Sigmoid colon (tissue), 7 donors: ENCODE measurements around the gene TULP1. TPM values are rescaled to one million over a fixed set of nuclear protein-coding genes. Genes with fewer than 3 reads are reported as not detected.

ENCODE experiments used
- DNase-seq: peaks from one replicate; pipeline ENCODE4 v3.0.0-alpha.2; 2019
- H3K27ac ChIP-seq, 4 donors: fragments of 200-600 bp; sonication (generic); one replicate each; pipeline ENCODE4 v1.5.1; 2016 to 2019; ENCODE audit warnings: mild to moderate bottlenecking in 1 of 4
- H3K27me3 ChIP-seq, 3 donors: fragments of 200-600 bp; sonication (generic); one replicate each; pipeline ENCODE4 v1.5.1; 2019; ENCODE audit warnings: mild to moderate bottlenecking in 1 of 3
- H3K36me3 ChIP-seq, 4 donors: fragments of 200-600 bp; sonication (generic); one replicate each; pipeline ENCODE4 v1.5.1; 2016 to 2019
- H3K4me1 ChIP-seq, 4 donors: fragments of 200-600 bp; sonication (generic); one replicate each; pipeline ENCODE4 v1.5.1; 2017 to 2019
- H3K4me3 ChIP-seq, 4 donors: fragments of 200-600 bp; sonication (generic); one replicate each; pipeline ENCODE4 v1.5.1; 2017 to 2019; ENCODE audit warnings: mild to moderate bottlenecking in 2 of 4, moderate library complexity in 1 of 4
- H3K9me3 ChIP-seq, 4 donors: fragments of 200-600 bp in 3 of 4; sonication (generic) in 3 of 4; one replicate each; pipeline versions ENCODE4 v1.5.1 to v1.6.1; 2013 to 2019
- EP300 ChIP-seq, 4 donors: sonication (generic); formaldehyde crosslinking; IDR thresholded peaks; one replicate each; pipeline ENCODE4 v1.6.1; 2017; ENCODE audit warnings: antibody characterized with exemption in 4 of 4
- POLR2A ChIP-seq, 2 donors: fragments of 450-650 bp; IDR thresholded peaks; one replicate each; pipeline ENCODE4 v1.6.1; 2016; ENCODE audit warnings: antibody characterized with exemption in 2 of 2, mild to moderate bottlenecking in 2 of 2, moderate library complexity in 2 of 2
- POLR2AphosphoS5 ChIP-seq, 4 donors: sonication (generic); formaldehyde crosslinking; IDR thresholded peaks; one replicate each; pipeline ENCODE4 v1.6.1; 2017; ENCODE audit warnings: antibody characterized with exemption in 4 of 4
- whole genome bisulfite sequencing, 2 donors: extraction: QIAGEN DNeasy Blood & Tissue Kit; methylation state at CpG; one replicate each; pipeline ENCODE4 v1.1.7; 2013; 5-methylcytosine and 5-hydroxymethylcytosine counted together
- intact Hi-C: fragments of 100-400 bp; cut with DNase I; formaldehyde crosslinking; loops from one replicate; pipeline ENCODE4 v1.15.1; 2023
- polyA plus RNA-seq, 3 donors: library from polyadenylated mRNA; stranded (reverse); fragments of 200-250 nt; gene quantifications; one replicate each; pipeline ENCODE4 v1.2.3, GENCODE V29; 2013
- total RNA-seq, 4 donors: library from RNA; depleted of rRNA; stranded (reverse); fragments of >200 nt; gene quantifications; one replicate each; pipeline ENCODE4 v1.1.0, GENCODE V29; 2016
- TF ChIP-seq, protein P1 (sequence below), 4 experiments: fragments of 450-650 bp in 3 of 4; fragments of 200-600 bp in 1 of 4; IDR thresholded peaks; one replicate each; pipeline ENCODE4 v1.5.1; 2016 to 2019; ENCODE audit warnings: antibody characterized with exemption in 4 of 4, mild to moderate bottlenecking in 3 of 4, moderate library complexity in 2 of 4
- donor health status: healthy with polysubstance abuse.
- donor health status: Bipolar disorder and iron deficiency.
- donor health status: healthy.

Gene TULP1
- total and polyA plus RNA-seq, 7 donors: not detected

- H3K9me3 ChIP-seq: no peaks in the 10 kb centered on the region
- H3K4me1 ChIP-seq: peaks cover 0 to 16% (median 4%) of the 10 kb centered on the region in 4 donors
- DNase-seq: no peak
- peaks cover 14 to 99% (median 65%) of the 10 kb centered on the region in 4 donors for H3K36me3 ChIP-seq
- H3K4me3 ChIP-seq: no peak overlapping the region
- H3K27ac ChIP-seq: peak overlapping the region in 1 of 4 donors; percentile 18
- intact Hi-C loops: no loop called here
- TF ChIP-seq POLR2A (IDR thresholded peaks at IDR 0.05) (no peak), EP300 (IDR thresholded peaks at IDR 0.05) (no peak), POLR2AphosphoS5 (IDR thresholded peaks at IDR 0.05) (no peak)
- TF ChIP-seq, protein P1, sequence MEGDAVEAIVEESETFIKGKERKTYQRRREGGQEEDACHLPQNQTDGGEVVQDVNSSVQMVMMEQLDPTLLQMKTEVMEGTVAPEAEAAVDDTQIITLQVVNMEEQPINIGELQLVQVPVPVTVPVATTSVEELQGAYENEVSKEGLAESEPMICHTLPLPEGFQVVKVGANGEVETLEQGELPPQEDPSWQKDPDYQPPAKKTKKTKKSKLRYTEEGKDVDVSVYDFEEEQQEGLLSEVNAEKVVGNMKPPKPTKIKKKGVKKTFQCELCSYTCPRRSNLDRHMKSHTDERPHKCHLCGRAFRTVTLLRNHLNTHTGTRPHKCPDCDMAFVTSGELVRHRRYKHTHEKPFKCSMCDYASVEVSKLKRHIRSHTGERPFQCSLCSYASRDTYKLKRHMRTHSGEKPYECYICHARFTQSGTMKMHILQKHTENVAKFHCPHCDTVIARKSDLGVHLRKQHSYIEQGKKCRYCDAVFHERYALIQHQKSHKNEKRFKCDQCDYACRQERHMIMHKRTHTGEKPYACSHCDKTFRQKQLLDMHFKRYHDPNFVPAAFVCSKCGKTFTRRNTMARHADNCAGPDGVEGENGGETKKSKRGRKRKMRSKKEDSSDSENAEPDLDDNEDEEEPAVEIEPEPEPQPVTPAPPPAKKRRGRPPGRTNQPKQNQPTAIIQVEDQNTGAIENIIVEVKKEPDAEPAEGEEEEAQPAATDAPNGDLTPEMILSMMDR (IDR thresholded peaks at IDR 0.05): no peak
- 94% methylated on average over 5 of the region's 5 CpGs for WGBS, 2 donors
- H3K27me3 ChIP-seq: no peaks in the 10 kb centered on the region
Measured at GRCh38 chr6:35477551-35478179, 35.0 kb downstream of the TULP1 start.

DNA sequence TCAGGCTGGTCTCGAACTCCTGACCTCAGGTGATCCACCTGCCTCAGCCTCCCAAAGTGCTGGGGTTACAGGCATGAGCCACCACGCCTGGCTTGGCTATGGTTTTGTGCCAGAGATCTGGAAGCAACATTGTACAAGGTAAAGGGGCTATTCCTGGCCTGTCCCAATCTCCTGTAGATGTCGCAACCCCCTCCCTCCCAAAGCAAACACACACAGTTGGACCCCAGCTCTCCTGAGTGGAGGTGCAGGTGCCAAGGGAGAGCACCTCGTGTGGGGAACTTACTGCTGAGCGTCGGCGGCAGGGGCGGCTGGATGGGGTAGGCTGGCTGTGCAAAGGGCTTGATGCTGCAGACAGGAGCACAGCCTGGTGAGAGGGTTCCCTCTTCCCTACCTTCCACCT, 35.7 kb downstream of the TULP1 start:
- Histone ChIP-seq H3K4me1 (peaks cover 0 to 18% (median 10%) of the 10 kb centered on the region in 4 donors), H3K9me3 (no peaks in the 10 kb centered on the region), H3K4me3 (no peak overlapping the region), H3K27me3 (no peaks in the 10 kb centered on the region), H3K36me3 (peaks cover 18 to 99% (median 68%) of the 10 kb centered on the region in 4 donors), H3K27ac (no peak overlapping the region)
- intact Hi-C loops: no loop called here
- TF ChIP-seq POLR2A (IDR thresholded peaks at IDR 0.05) (no peak), EP300 (IDR thresholded peaks at IDR 0.05) (no peak), POLR2AphosphoS5 (IDR thresholded peaks at IDR 0.05) (peak in 1 of 4 donors; percentile 9)
- TF ChIP-seq, protein P1 (IDR thresholded peaks at IDR 0.05): no peak
- no peak for DNase-seq
- WGBS, 2 donors: 87 to 89% methylated on average over 8 of the region's 8 CpGs

DNA sequence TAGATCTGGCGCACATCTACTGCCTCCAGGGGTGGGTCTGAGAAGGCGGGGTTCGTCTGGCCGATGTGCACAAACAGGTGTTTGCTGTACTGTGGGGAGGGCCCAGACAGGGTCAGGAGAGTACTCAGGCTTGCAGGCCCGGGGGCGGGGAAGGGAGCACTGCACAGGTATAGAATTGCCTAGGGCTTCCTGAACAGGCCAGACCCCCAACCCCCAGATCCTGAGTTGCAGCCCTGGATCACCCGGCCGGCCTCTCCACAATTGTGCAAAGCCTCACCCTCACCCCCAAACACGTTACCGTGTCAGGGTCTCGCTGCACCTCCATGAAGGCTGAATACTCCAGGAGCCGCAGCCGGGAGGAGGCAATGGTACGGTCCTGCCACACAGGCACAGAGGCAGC, 36.7 kb downstream of the TULP1 start:
- intact Hi-C loops: no loop called here
- 62 to 78% methylated on average over 14 of the region's 14 CpGs for WGBS, 2 donors
- H3K27me3 ChIP-seq: no peaks in the 10 kb centered on the region
- no peak overlapping the region for H3K27ac ChIP-seq
- no peak overlapping the region for H3K4me3 ChIP-seq
- TF ChIP-seq, protein P1 (IDR thresholded peaks at IDR 0.05): no peak
- TF ChIP-seq POLR2A (IDR thresholded peaks at IDR 0.05) (no peak), EP300 (IDR thresholded peaks at IDR 0.05) (no peak)
- peaks cover 0 to 23% (median 20%) of the 10 kb centered on the region in 4 donors for H3K4me1 ChIP-seq
- no peaks in the 10 kb centered on the region for H3K9me3 ChIP-seq
- DNase-seq: no peak
- peaks cover 18 to 99% (median 73%) of the 10 kb centered on the region in 4 donors for H3K36me3 ChIP-seq

DNA sequence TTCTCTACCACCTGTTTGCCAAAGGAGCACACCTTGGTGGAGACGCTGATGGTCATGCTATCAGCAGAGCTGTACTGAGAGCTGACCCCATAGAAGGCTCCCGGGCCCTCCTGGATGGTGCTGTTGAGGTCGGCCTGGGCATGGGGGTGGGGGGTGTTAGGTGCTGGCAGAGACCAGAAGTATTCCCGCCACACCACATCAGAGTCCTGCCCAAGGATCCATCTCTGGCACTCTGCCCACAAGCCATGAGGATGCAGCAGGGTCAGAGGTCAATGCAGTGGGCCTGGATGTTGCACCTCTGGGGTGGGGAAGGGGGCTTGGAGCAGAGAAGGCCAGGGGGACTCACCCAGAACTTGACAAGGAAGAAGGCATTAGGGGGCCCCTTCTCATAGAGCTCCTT, 37.1 kb downstream of the TULP1 start:
- Histone ChIP-seq H3K9me3 (no peaks in the 10 kb centered on the region), H3K36me3 (peaks cover 18 to 99% (median 73%) of the 10 kb centered on the region in 4 donors), H3K27ac (peak overlapping the region in 2 of 4 donors; percentile 22 to 29), H3K4me3 (no peak overlapping the region), H3K4me1 (peaks cover 0 to 28% (median 24%) of the 10 kb centered on the region in 4 donors), H3K27me3 (no peaks in the 10 kb centered on the region)
- intact Hi-C loops: no loop called here
- DNase-seq: no peak
- TF ChIP-seq POLR2AphosphoS5 (IDR thresholded peaks at IDR 0.05) (peak in 2 of 4 donors; percentile 9 to 24), POLR2A (IDR thresholded peaks at IDR 0.05) (no peak)
- WGBS, 2 donors: 70 to 84% methylated on average over 4 of the region's 4 CpGs

DNA sequence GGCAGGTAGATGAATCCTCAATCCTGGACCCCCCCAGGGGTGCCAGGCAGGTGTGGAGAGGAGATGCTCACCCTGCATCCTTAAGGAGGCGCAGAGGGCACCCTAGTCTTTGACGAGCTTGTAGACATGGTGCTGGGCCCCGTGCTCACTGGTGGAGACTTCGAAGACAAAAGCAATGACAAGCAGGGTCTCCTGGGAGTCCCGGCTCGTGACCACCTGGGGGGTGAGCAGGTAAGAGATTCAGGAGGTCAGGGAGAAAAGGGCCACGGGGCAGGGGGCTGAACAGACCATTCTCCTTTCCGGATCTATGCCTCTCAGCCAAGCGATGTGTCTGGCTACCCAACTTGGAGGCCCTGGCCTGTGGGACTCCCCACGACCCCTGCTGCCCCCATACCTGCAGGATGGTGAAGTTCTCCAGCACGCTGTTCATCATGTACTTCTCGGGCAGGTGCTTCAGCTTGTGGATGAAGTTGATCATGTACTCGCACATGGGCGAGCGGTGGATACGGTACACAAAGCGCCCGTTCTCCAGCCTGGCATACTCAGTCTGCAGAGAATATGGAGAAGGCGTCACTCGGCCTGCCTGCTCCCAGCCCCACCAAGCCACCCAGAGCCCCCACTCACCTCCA, 37.6 kb downstream of the TULP1 start:
- Histone ChIP-seq H3K27ac (peak overlapping the region in 3 of 4 donors; percentile 29 to 92 (median 32)), H3K36me3 (peaks cover 17 to 99% (median 71%) of the 10 kb centered on the region in 4 donors), H3K4me1 (peaks cover 0 to 33% (median 29%) of the 10 kb centered on the region in 4 donors), H3K9me3 (no peaks in the 10 kb centered on the region), H3K27me3 (no peaks in the 10 kb centered on the region), H3K4me3 (no peak overlapping the region)
- TF ChIP-seq EP300 (IDR thresholded peaks at IDR 0.05): no peak
- no peak for TF ChIP-seq POLR2AphosphoS5 (IDR thresholded peaks at IDR 0.05)
- TF ChIP-seq POLR2A (IDR thresholded peaks at IDR 0.05): no peak
- TF ChIP-seq, protein P1 (IDR thresholded peaks at IDR 0.05): no peak
- WGBS, 2 donors: 92 to 93% methylated on average over 20 of the region's 20 CpGs
- intact Hi-C loops: no loop called here
- no peak for DNase-seq
